Measurements from ENCODE around the gene COX7A2L.
"Not testable (repeated sequence)": the region's sequence is repeated elsewhere in the genome, so short reads cannot be mapped to it uniquely, and the experiment has no call there.

Gene COX7A2L

GRCh38 chr2:42366411-42366810, 5.4 kb upstream of the COX7A2L start:
- no peak for DNase-seq

GRCh38 chr2:42364658-42365057, 3.6 kb upstream of the COX7A2L start:
- no peak for DNase-seq

DNA sequence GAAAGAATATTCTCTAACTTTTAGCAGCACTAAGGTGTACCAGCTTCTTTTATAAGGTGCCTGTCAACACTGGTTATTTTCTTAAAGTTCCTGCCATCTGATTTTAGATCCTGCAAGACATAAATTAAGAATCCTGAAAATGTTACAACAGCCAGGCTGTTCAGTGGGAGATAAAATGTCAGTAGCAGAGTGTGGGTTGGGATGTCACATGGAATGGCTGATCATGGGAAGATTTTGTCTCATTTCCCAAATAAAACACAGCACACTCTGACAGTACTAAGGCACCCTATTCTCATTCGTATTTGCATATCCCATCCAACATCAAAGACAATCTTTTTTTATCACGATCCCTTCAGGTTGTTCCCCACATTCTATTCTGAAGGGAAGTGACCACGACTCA, 2.4 kb upstream of the COX7A2L start:
- DNase-seq = no peak

- no peak for DNase-seq
Measured at GRCh38 chr2:42361728-42362283, 789 bp upstream of the COX7A2L start.

- no peak for DNase-seq
Measured at GRCh38 chr2:42360493-42360889, 526 bp downstream of the COX7A2L start.

- no peak for DNase-seq
Measured at GRCh38 chr2:42359965-42360483, 993 bp downstream of the COX7A2L start.

- no peak for DNase-seq
Measured at GRCh38 chr2:42359304-42359964, 1.6 kb downstream of the COX7A2L start.

GRCh38 chr2:42353792-42354429, 7.1 kb downstream of the COX7A2L start:
- no peak for DNase-seq

DNA sequence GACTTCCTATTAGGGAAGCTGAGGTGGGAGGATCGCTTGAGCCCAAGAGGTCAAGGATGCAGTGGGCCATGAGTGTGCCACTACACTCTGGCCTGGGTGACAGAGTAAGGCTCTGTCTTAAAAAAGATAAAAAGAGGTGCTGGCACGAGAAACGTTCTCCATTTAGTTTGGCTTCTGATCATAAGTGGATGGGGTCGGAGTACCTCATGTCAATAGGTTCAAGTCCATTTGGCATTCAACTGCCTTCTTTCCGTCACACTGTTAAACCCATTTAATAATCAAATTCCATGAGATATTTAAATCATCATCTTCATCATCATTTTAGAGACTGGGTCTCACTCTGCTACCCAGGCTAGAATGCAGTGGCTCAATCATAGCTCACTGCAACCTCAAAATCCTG, 9.2 kb downstream of the COX7A2L start:
- DNase-seq = no peak

GRCh38 chr2:42350434-42351063, 10.5 kb downstream of the COX7A2L start:
- DNase-seq = no peak

DNA sequence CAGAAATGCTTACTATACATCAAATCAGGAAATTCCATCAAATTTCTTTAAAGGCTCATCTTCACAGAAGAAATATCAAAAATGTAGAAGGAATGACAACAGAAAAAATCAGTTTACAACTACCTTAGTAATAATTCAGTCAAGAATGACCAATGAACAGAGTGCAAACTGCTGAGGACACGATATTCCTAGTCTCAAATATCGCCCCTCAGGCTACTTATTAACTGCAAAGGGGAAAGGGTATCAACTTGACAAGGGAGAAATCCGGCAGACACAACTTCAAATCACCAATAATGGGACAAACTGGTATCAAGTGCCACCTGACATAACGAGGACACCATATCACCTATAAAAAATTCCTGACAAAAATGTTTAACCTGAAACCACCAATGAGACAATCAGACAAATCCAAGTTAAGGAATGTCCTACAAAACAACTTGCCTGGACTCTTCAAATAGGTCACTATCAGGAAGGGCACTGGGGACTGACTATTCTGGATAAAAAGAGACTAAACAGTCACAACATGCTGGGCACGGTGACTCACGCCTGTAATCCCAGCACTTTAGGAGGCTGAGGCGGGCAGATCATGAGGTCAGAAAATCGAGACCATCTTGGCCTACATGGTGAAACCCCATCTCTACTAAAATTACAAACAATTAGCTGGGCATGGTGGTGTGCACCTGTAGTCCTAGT, 12.8 kb downstream of the COX7A2L start:
- no peak for DNase-seq

- DNase-seq = not testable (repeated sequence)
Measured at GRCh38 chr2:42347518-42347917, 13.5 kb downstream of the COX7A2L start.

DNA sequence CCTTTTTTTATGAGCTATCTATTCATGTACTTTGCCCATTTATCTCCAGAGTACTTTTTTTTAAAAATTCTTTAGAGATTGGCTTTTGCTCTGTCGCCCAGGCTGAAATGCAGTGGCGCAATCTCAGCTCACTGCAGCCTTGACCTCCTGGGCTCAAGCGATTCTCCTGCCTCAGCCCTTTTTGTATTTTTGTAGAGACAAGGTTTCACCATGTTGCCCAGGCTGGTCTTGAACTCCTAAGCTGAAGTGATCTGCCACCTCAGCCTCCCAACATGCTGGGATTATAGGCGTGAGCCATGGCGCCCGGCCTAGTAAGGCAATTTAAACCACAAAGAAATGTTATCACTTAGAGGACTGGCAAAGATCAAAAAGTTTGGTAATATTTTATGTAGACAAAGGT, 14.2 kb downstream of the COX7A2L start:
- DNase-seq = not testable (repeated sequence)

GRCh38 chr2:42345986-42346385, 15.0 kb downstream of the COX7A2L start:
- DNase-seq = no peak

GRCh38 chr2:42342795-42343241, 18.2 kb downstream of the COX7A2L start:
- DNase-seq = no peak

DNA sequence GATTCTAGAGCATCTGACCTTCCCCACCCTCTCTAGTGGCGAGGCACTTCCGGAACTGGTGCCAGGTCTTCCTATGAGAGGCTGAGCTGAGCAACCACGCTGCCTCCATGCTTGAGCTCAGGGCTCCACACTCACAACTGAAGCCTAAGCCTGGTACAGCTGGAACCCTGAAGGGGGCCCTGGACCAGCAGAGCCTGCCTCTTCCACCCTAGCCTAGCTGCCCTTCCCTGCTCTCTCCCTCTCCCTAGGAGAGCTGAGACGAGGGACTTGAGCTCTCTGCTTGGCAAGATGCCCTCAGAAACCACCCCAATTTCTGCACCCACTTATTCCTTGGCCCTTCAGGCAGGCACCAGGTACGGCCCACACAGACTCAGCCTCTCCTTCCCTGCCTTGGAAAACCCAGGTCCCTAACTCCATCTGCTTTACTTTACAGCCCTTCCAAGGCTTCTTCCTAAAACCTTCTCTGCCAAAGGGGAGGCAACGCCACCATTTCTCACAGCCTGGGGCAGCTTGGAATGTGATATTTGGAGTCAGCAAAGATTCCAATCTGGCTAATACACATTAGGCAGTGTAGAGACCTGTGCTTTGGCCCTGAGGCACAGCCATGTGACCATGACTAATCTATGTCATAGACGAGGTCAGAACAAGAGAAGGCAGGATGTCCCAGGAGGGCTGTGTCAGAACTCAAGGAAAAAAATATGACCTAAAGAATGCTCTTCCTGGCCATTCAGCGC, 18.8 kb downstream of the COX7A2L start:
- DNase-seq = peak; percentile 16 to 65

- no peak for DNase-seq
Measured at GRCh38 chr2:42340938-42341636, 19.9 kb downstream of the COX7A2L start.

GRCh38 chr2:42340045-42340937, 20.7 kb downstream of the COX7A2L start:
- DNase-seq = no peak

DNA sequence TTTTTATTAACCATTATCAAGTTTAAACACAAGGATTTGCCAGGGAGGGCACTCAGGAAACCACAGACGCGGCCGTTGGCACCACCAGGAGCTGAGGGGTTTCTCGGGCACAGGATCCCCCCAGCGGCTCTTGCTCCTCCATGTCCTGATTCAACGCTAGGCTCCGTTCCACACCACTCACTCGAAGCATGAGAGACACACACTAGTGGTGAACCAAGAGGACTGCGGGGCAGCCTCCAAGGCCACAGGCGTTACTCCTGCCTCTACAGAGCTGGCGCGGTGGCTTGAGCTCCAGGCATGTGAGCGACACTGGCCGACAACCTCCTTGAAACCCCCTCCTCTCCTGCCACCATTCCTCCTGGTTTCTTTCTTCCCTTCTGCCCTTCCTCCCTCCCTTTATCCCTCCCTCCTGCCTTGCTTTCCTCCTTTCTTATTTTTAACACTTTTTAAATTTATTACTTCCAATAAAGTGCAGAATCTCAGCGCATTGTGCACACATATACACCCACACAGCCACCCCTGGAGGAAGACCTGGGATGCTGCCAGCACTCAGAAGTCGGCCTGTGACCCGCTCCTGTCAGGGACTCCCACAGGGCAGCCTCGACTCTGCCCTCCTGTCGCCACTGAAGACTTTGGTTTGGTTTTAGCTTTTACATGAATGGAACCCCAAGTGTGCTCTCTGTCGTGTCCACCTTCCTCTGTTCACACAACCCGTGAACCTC, 21.7 kb downstream of the COX7A2L start:
- DNase-seq = no peak
